ENCODE results near the gene TANGO2. TPM values are rescaled to one million over a fixed set of nuclear protein-coding genes. Genes with fewer than 3 reads are reported as not detected.

The TANGO2 gene
- total and polyA plus RNA-seq, 4 donors = 24.8 to 45.3 (median 36.6) TPM

DNA sequence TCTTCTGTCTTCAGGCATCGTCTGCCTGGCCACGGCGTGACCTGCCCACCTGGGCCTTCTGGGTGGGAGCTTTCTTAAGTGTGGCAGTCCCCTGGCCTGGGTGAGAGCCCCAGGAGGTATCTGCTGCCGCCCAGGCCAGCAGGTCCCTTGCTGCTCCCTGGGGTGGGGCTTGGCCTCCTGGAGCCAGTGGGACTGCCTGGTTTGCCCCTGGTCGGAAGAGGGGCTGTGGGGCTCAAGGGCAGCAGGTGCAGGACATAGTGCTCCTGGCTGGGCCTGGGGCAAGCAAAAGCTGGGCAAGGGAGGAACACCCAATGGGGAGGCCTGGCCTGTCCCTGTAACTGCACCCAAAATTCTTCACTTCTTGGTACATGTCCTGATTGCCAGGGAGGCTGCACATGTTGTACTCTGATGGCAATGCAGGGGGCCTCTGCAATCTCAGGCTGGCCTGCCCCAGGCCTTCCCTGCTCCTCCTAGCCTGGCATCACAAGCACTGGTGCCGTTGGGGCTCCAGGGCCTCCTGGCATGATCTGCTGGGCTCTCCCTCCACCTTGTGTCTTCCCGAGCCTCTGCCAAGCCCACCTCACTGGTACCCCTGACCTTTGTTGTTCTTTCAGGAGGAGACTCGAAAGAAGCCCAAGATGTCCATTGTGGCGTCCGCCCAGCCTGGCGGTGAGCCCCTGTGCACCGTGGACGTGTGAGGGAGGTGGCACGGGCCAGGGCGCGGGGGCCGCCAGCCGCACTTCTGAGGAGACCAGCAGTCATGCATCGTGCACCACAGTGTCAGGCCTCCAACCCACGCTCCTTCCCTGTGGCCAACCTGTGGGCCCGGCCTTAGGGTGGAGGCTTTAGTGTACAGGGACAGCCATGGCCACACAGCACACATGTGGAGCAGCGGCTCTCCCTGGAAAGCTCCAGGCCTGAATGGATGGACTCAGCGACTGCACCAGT, 88.8 kb downstream of the TANGO2 start:
- ATAC-seq (ENCODE audit: low FRiP score) (no peak), DNase-seq (peak; percentile 41 to 62)
- Histone ChIP-seq H3K4me1 (ENCODE audit: control insufficient read depth in 1 of 2, insufficient read depth in 2 of 2, low read length in 2 of 2) (no peaks in the 10 kb centered on the region), H3K27ac (ENCODE audit: low read depth in 1 of 2, low read length in 2 of 2) (no peak overlapping the region), H3K4me3 (ENCODE audit: low read length in 2 of 2) (no peak overlapping the region), H3K36me3 (ENCODE audit: control insufficient read depth in 1 of 2, insufficient read depth in 2 of 2, low read length in 1 of 2) (peaks cover 0 to 10% of the 10 kb centered on the region in 2 donors), H3K9me3 (ENCODE audit: control insufficient read depth, low read length) (no peaks in the 10 kb centered on the region), H3K27me3 (ENCODE audit: control insufficient read depth in 1 of 2, insufficient read depth in 2 of 2, low read length in 1 of 2) (no peaks in the 10 kb centered on the region)
- WGBS, 2 donors = 76 to 78% methylated on average over 23 of the region's 23 CpGs
- intact Hi-C loops (cut with DNase I) = no loop called here

DNA sequence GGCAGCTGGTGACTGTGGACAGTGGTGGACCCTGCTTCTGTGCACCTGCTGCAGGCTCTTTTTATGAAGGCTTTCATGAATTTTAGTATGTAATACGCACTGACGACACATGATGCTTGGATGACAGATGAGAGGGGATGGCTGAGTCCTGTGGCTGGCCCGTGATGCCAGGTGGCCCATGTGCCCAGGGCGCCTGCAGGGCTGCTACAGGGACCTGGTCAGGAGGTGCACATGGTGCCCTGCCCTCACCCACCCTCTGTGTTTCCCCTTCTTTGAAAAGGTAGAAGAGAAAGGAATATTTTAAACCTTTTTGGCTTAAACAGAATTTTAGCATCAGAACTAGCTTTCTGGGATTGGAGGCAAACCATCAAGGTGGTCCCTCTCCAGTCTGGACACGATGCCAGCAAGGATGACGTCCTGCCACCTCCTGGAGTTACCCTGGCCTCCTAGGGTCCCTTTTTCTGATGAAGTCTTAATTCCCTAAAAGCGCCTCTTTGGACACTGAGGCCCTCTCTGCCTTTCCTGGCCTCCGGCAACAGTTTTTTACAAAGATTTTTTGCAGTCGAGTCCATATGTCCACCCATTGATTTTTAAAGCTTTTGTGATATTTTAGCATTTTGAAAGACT, 89.6 kb downstream of the TANGO2 start:
- H3K4me3 ChIP-seq (ENCODE audit: low read length in 2 of 2) = no peak overlapping the region
- H3K9me3 ChIP-seq (ENCODE audit: control insufficient read depth, low read length) = no peaks in the 10 kb centered on the region
- no peaks in the 10 kb centered on the region for H3K4me1 ChIP-seq (ENCODE audit: control insufficient read depth in 1 of 2, insufficient read depth in 2 of 2, low read length in 2 of 2)
- intact Hi-C loops (cut with DNase I) = no loop called here
- peak; percentile 37 to 49 for DNase-seq
- H3K36me3 ChIP-seq (ENCODE audit: control insufficient read depth in 1 of 2, insufficient read depth in 2 of 2, low read length in 1 of 2) = peaks cover 0 to 10% of the 10 kb centered on the region in 2 donors
- H3K27ac ChIP-seq (ENCODE audit: low read depth in 1 of 2, low read length in 2 of 2) = no peak overlapping the region
- no peaks in the 10 kb centered on the region for H3K27me3 ChIP-seq (ENCODE audit: control insufficient read depth in 1 of 2, insufficient read depth in 2 of 2, low read length in 1 of 2)
- WGBS, 2 donors = 80% methylated on average over 9 of the region's 9 CpGs
- ATAC-seq (ENCODE audit: low FRiP score) = no peak

DNA sequence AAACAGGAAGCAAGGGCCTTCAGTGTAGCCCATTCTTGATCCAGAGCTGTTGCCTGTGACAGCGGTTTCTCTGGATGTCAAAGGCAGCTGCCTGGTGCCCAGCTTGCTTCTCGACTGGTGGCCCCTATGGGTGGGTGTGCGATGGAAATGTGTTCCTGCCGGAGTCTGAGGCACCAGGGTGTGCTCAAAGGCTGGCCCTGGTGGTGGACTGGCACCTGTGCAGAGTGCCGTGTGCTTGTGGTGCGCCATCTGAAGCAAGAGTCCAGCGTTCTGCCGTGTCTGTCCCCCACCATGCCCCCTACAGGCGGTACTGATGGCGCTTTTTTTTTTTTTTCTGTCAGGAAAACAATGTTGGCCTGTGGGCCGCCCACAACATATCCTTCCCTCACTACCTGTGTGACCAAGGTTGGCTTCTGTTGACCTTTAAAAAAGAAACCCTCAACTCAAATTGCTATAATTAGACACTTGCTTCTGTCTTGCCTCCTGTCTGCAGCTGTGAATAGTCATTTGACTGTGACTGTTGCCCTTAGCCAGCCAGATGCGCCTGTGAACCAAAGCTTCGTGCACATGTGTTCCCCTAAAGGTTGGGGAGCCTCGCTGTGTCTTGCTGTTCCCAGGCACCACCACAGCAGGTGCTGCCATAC, 90.3 kb downstream of the TANGO2 start:
- 56 to 61% methylated on average over 14 of the region's 14 CpGs for WGBS, 2 donors
- intact Hi-C loops (cut with DNase I) = no loop called here
- Histone ChIP-seq H3K27me3 (ENCODE audit: control insufficient read depth in 1 of 2, insufficient read depth in 2 of 2, low read length in 1 of 2) (no peaks in the 10 kb centered on the region), H3K4me3 (ENCODE audit: low read length in 2 of 2) (no peak overlapping the region), H3K4me1 (ENCODE audit: control insufficient read depth in 1 of 2, insufficient read depth in 2 of 2, low read length in 2 of 2) (no peaks in the 10 kb centered on the region), H3K9me3 (ENCODE audit: control insufficient read depth, low read length) (no peaks in the 10 kb centered on the region), H3K27ac (ENCODE audit: low read depth in 1 of 2, low read length in 2 of 2) (no peak overlapping the region), H3K36me3 (ENCODE audit: control insufficient read depth in 1 of 2, insufficient read depth in 2 of 2, low read length in 1 of 2) (peaks cover 0 to 10% of the 10 kb centered on the region in 2 donors)
- no peak for ATAC-seq (ENCODE audit: low FRiP score)
- DNase-seq = peak; percentile 25 to 45

DNA sequence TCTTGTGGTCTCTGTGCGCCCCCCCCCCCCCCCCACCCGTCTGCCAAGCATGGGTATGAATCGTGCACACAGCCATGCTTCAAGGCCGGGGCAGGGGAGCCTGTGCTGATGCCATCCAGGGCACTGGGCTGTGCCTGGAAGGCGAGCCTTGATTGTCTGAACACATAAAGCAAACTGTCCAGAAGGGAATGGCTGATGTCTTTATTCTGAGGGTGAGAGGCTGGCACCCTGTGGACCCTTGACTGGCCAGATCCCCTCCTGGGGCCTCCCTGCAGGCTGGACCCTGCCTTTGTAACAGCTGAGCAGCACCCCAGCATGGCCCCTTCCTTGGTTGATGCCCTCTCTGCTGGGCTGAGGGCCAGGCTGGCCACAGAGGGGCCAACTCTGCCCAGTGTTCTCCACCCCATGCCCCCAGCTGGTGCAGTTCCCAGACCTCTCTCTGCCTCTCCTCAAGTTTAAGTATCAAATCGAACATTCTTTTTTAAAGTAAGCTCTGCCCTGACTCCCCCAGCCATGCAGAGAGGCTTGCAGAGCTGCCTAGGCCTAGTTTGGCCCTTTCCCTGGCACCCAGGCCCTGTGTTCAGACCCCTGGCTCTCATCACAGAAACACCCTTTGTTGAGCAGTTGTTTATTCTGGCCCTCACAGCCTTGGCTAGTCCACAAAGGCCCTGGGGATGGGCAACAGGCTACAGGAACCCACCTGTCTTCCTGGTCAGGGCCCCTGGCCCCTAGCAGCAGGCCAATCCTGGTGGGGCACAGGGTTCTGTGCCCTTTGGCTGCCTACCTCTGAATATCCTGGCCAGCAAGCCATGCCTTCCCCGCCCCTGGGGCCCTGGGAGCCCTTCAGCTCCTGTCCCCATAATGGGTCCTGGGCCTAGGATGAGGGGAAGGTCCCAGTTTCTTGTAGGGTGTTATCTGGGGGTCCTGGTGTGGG, 91.0 kb downstream of the TANGO2 start:
- no peak overlapping the region for H3K4me3 ChIP-seq (ENCODE audit: low read length in 2 of 2)
- H3K27me3 ChIP-seq (ENCODE audit: control insufficient read depth in 1 of 2, insufficient read depth in 2 of 2, low read length in 1 of 2) = no peaks in the 10 kb centered on the region
- intact Hi-C loops (cut with DNase I) = no loop called here
- no peaks in the 10 kb centered on the region for H3K4me1 ChIP-seq (ENCODE audit: control insufficient read depth in 1 of 2, insufficient read depth in 2 of 2, low read length in 2 of 2)
- DNase-seq (peak; percentile 29 to 57), ATAC-seq (ENCODE audit: low FRiP score) (no peak)
- H3K9me3 ChIP-seq (ENCODE audit: control insufficient read depth, low read length) = no peaks in the 10 kb centered on the region
- no peak overlapping the region for H3K27ac ChIP-seq (ENCODE audit: low read depth in 1 of 2, low read length in 2 of 2)
- WGBS, 2 donors = 57 to 61% methylated on average over 6 to 7 of the region's 7 CpGs
- peaks cover 0 to 9% of the 10 kb centered on the region in 2 donors for H3K36me3 ChIP-seq (ENCODE audit: control insufficient read depth in 1 of 2, insufficient read depth in 2 of 2, low read length in 1 of 2)

DNA sequence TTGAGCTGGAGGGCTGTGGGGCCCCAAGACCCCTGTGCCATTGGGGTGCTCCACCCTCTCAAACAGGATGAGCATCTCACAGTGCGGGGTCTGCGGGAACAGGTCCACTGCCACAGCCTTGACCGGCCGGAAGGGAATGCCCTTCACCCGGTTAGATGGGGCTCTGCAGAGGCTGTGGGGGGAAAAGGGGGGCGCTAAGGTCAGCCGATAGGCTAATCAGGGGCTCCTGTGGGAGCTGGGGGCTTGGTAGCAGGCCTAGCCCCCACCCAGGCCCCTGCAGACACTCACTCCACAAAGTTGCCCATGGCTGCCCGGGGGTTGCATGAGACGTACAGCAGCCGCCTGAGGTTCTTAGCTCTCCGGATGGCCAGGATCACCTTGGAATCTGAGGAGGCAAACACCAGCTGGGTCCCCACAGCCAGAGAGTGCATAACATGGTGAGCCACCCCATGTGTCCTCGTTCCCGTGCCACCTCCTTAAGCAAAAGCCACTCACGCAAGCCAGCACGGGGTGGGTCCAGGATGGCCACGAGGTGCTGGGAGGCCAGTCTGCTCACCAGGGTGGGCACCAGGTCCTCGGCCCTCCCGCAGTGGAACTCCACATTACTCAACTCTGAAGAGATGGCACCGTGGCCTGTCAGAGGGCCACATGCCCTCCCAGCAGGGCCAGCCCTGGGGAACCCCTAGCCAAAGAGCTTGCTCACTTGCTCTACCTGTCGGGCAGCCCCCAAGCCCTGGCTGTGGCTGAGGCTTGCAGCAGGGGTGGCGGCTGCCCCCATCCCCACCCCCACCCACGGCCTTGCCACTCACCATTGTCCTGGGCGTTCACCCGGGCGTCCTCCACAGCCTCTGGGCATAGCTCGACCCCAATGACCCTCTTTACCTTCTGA, 92.0 kb downstream of the TANGO2 start:
- H3K27me3 ChIP-seq (ENCODE audit: control insufficient read depth in 1 of 2, insufficient read depth in 2 of 2, low read length in 1 of 2) = no peaks in the 10 kb centered on the region
- no peaks in the 10 kb centered on the region for H3K9me3 ChIP-seq (ENCODE audit: control insufficient read depth, low read length)
- intact Hi-C loops (cut with DNase I) = no loop called here
- no peaks in the 10 kb centered on the region for H3K4me1 ChIP-seq (ENCODE audit: control insufficient read depth in 1 of 2, insufficient read depth in 2 of 2, low read length in 2 of 2)
- no peak overlapping the region for H3K4me3 ChIP-seq (ENCODE audit: low read length in 2 of 2)
- ATAC-seq (ENCODE audit: low FRiP score) (no peak), DNase-seq (peak; percentile 42 to 70)
- H3K36me3 ChIP-seq (ENCODE audit: control insufficient read depth in 1 of 2, insufficient read depth in 2 of 2, low read length in 1 of 2) = peaks cover 0 to 4% of the 10 kb centered on the region in 2 donors
- WGBS, 2 donors = 78 to 80% methylated on average over 26 of the region's 26 CpGs
- H3K27ac ChIP-seq (ENCODE audit: low read depth in 1 of 2, low read length in 2 of 2) = no peak overlapping the region

DNA sequence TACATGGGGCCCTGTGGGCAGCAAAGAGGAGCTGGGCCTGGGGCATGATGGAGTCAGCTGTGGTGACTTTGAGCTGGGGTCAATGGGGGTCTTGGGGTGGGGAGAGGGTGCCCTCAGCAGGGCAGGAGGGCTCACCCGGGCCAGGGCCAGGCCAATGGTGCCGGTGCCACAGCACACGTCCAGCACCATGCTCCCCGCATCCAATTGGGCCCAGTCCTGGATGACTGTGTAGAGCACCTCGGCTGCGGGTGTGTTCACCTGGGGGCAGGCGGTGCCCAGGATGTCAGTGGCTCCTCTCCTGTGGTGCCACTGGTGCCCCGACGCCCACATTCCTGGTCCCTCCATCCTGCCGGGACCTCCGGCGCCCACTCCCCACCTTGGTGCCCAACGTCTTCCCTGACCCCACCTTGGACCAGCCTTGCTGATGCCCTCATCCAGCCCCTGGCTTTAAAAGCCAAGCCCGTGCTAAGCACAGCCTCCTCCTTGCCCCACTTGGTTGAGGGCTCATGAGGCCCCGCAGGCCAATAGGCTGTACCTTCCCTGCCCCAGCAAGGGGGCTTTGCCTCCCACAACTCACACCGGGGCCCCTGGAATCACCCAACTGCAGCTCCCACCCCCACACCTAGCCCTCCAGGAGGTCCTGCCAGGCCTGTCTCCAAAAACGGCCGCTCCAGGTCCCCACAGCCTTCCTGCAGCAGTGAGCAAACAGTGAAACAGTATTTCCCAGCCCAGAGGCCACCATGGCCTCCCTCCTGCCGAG, 92.8 kb downstream of the TANGO2 start:
- H3K27ac ChIP-seq (ENCODE audit: low read depth in 1 of 2, low read length in 2 of 2) = no peak overlapping the region

More for the DNA sequence above, 92.8 kb downstream of the TANGO2 start:
- WGBS, 2 donors = 79 to 80% methylated on average over 19 of the region's 19 CpGs
- Histone ChIP-seq H3K4me3 (ENCODE audit: low read length in 2 of 2) (no peak overlapping the region), H3K4me1 (ENCODE audit: control insufficient read depth in 1 of 2, insufficient read depth in 2 of 2, low read length in 2 of 2) (no peaks in the 10 kb centered on the region), H3K36me3 (ENCODE audit: control insufficient read depth in 1 of 2, insufficient read depth in 2 of 2, low read length in 1 of 2) (peaks cover 0 to 4% of the 10 kb centered on the region in 2 donors), H3K9me3 (ENCODE audit: control insufficient read depth, low read length) (no peaks in the 10 kb centered on the region), H3K27me3 (ENCODE audit: control insufficient read depth in 1 of 2, insufficient read depth in 2 of 2, low read length in 1 of 2) (no peaks in the 10 kb centered on the region)
- intact Hi-C loops (cut with DNase I) = no loop called here
- DNase-seq (peak; percentile 40 to 73), ATAC-seq (ENCODE audit: low FRiP score) (no peak)
